Naive thymus-derived CD4-positive, alpha-beta T cell (primary cell): Measurements from ENCODE around the gene NELFCD. TPM values are rescaled to one million over a fixed set of nuclear protein-coding genes. Genes with fewer than 3 reads are reported as not detected.

Experiments
- ATAC-seq: fragments of 150-1000 bp; cut with Tn5 transposase; 2 replicates; pipeline ENCODE4 v1.10.0; 2021; ENCODE audit warnings: mild to moderate bottlenecking, moderate library complexity
- CTCF ChIA-PET: fragments of 350-600 bp; sonication (Branson Sonifier 250); formaldehyde crosslinking; loops from one replicate; lab custom pipeline; 2021; ENCODE audit warnings: antibody characterized with exemption; lab: Charles Lee
- POLR2A ChIA-PET: fragments of 350-600 bp; sonication (Branson Sonifier 250); formaldehyde crosslinking; loops from one replicate; lab custom pipeline; 2021; ENCODE audit warnings: antibody characterized with exemption, inconsistent platforms; lab: Charles Lee
- DNase-seq, 9 donors: peaks; one replicate each; pipeline versions ENCODE4 v3.0.0 to v3.0.0-alpha.2; 2020 to 2022; ENCODE audit warnings: mixed read lengths in 1 of 9
- H3K27ac ChIP-seq: one replicate; pipeline ENCODE4 v1.7.0; 2013; ENCODE audit warnings: mild to moderate bottlenecking, low read depth, low read length, moderate library complexity
- H3K27me3 ChIP-seq, 2 donors: one replicate each; pipeline ENCODE4 v1.7.0; 2013; ENCODE audit warnings: low read length in 2 of 2, mild to moderate bottlenecking in 2 of 2, moderate library complexity in 2 of 2; ENCODE audit not compliant: control insufficient read depth in 2 of 2, insufficient read depth in 2 of 2
- H3K36me3 ChIP-seq, 3 experiments: 1 replicate in 2 of 3; 2 replicates in 1 of 3; pipeline ENCODE4 v1.7.0; 2013; ENCODE audit warnings: low read length in 3 of 3, mild to moderate bottlenecking in 3 of 3, moderate library complexity in 1 of 3; ENCODE audit not compliant: insufficient read depth in 3 of 3, control insufficient read depth in 2 of 3
- H3K4me1 ChIP-seq, 2 donors: one replicate each; pipeline ENCODE4 v1.7.0; 2013; ENCODE audit warnings: low read length in 2 of 2, mild to moderate bottlenecking in 2 of 2, moderate library complexity in 1 of 2; ENCODE audit not compliant: control insufficient read depth in 2 of 2, insufficient read depth in 2 of 2
- H3K4me3 ChIP-seq: 2 replicates; pipeline ENCODE4 v1.7.0; 2013; ENCODE audit warnings: mild to moderate bottlenecking, low read length
- H3K9me3 ChIP-seq, 3 experiments: 1 replicate in 2 of 3; 2 replicates in 1 of 3; pipeline ENCODE4 v1.7.0; 2013; ENCODE audit warnings: low read length in 3 of 3; ENCODE audit not compliant: control insufficient read depth in 2 of 3
- H3K27ac Mint-ChIP-seq, 9 donors: one replicate each; pipeline ENCODE4 v1.8.0; 2020 to 2022; ENCODE audit warnings: mixed read lengths in 9 of 9, mild to moderate bottlenecking in 8 of 9, moderate library complexity in 5 of 9, inconsistent platforms in 2 of 9
- H3K27me3 Mint-ChIP-seq, 5 donors: one replicate each; pipeline ENCODE4 v1.8.0; 2021 to 2022; ENCODE audit warnings: mixed read lengths in 5 of 5, mild to moderate bottlenecking in 1 of 5
- H3K36me3 Mint-ChIP-seq, 5 donors: one replicate each; pipeline ENCODE4 v1.8.0; 2020 to 2022; ENCODE audit warnings: mixed read lengths in 5 of 5, mild to moderate bottlenecking in 3 of 5, inconsistent platforms in 1 of 5
- H3K4me1 Mint-ChIP-seq, 7 donors: one replicate each; pipeline ENCODE4 v1.8.0; 2020 to 2022; ENCODE audit warnings: mixed read lengths in 7 of 7, mild to moderate bottlenecking in 3 of 7, inconsistent platforms in 1 of 7
- H3K4me3 Mint-ChIP-seq, 10 donors: one replicate each; pipeline ENCODE4 v1.8.0; 2020 to 2022; ENCODE audit warnings: mild to moderate bottlenecking in 10 of 10, mixed read lengths in 10 of 10, moderate library complexity in 6 of 10, inconsistent platforms in 2 of 10
- H3K9me3 Mint-ChIP-seq, 11 donors: one replicate each; pipeline ENCODE4 v1.8.0; 2020 to 2022; ENCODE audit warnings: mixed read lengths in 11 of 11, mild to moderate bottlenecking in 4 of 11, inconsistent platforms in 1 of 11, moderate library complexity in 1 of 11
- intact Hi-C, 2 donors: fragments of 100-400 bp; cut with micrococcal nuclease; formaldehyde crosslinking; loops; one replicate each; pipeline ENCODE4 v1.15.1; 2023
- polyA plus RNA-seq, 2 donors: library from polyadenylated mRNA; unstranded; fragments of 300-500 nt; fragmentation: Illumina TruSeq; gene quantifications; one replicate each; pipeline ENCODE4 v1.2.3, GENCODE V29; 2021
- total RNA-seq, 6 experiments: library from RNA in 5 of 6; stranded (reverse) in 5 of 6; gene quantifications; 1 replicate in 5 of 6; 2 replicates in 1 of 6; pipeline ENCODE4 v1.2.3 and lab custom pipeline; 2021 to 2026

The NELFCD gene
- total and polyA plus RNA-seq, 7 experiments from 2014 or later: 65.0 to 96.1 (median 89.0) TPM

GRCh38 chr20:59005523-59006166 is 24.6 kb downstream of the NELFCD start:
- no peak for ATAC-seq
- Histone ChIP-seq H3K27me3 (no peaks in the 10 kb centered on the region), H3K27ac (peak overlapping the region; percentile 62), H3K4me3 (peak overlapping the region; percentile 55), H3K4me1 (peaks cover 20 to 23% of the 10 kb centered on the region in 2 donors), H3K9me3 (no peaks in the 10 kb centered on the region), H3K36me3 (no peaks in the 10 kb centered on the region)
- intact Hi-C loops: loop anchor here (1.0 to 2.0 kb wide), 4 partner anchors 15 to 37 kb away; partner anchors contain the start of genes ATP5F1E (in 2 of the 2), NELFCD (in 2 of the 2) and PRELID3B (in 2 of the 2)
- Mint-ChIP-seq H3K9me3 (no peaks in the 10 kb centered on the region), H3K27me3 (no peaks in the 10 kb centered on the region), H3K4me1 (peaks cover 26 to 43% (median 33%) of the 10 kb centered on the region in 7 donors), H3K36me3 (peaks cover 0 to 12% (median 0%) of the 10 kb centered on the region in 5 donors), H3K4me3 (peak overlapping the region; percentile 68 to 89 (median 80)), H3K27ac (peak overlapping the region in 8 of 9 donors; percentile 69 to 93 (median 82))
- no peak for DNase-seq
- POLR2A ChIA-PET: interaction anchor here (0.6 to 2.1 kb wide), 4 partner anchors 8 to 346 kb away, joined by 3 to 10 read pairs (median 4); partner anchors contain the start of gene ATP5F1E
- CTCF ChIA-PET: no interaction called here

GRCh38 chr20:59006167-59006863 is 25.3 kb downstream of the NELFCD start:
- no peak for DNase-seq
- peaks cover 0 to 12% (median 0%) of the 10 kb centered on the region in 5 donors for H3K36me3 Mint-ChIP-seq
- Histone ChIP-seq H3K9me3 (no peaks in the 10 kb centered on the region), H3K4me1 (peaks cover 20 to 23% of the 10 kb centered on the region in 2 donors), H3K27me3 (no peaks in the 10 kb centered on the region), H3K36me3 (no peaks in the 10 kb centered on the region), H3K27ac (peak overlapping the region; percentile 62), H3K4me3 (peak overlapping the region; percentile 55)
- H3K4me3 Mint-ChIP-seq: peak overlapping the region; percentile 68 to 89 (median 75)
- H3K27ac Mint-ChIP-seq: peak overlapping the region in 3 of 9 donors; percentile 47 to 93 (median 84)
- no peaks in the 10 kb centered on the region for H3K9me3 Mint-ChIP-seq
- H3K4me1 Mint-ChIP-seq: peaks cover 29 to 46% (median 34%) of the 10 kb centered on the region in 7 donors
- intact Hi-C loops: loop anchor here (1.0 to 2.0 kb wide), 2 partner anchors 26 to 36 kb away; partner anchors contain the start of genes ATP5F1E (in 2 of the 2) and PRELID3B (in 1 of the 2)
- no peak for ATAC-seq
- H3K27me3 Mint-ChIP-seq: no peaks in the 10 kb centered on the region
- ChIA-PET POLR2A (interaction anchor here (1.7 to 2.1 kb wide), 2 partner anchors 26 to 116 kb away, joined by 4 to 10 read pairs; partner anchors contain the start of gene ATP5F1E), CTCF (no interaction called here)

DNA sequence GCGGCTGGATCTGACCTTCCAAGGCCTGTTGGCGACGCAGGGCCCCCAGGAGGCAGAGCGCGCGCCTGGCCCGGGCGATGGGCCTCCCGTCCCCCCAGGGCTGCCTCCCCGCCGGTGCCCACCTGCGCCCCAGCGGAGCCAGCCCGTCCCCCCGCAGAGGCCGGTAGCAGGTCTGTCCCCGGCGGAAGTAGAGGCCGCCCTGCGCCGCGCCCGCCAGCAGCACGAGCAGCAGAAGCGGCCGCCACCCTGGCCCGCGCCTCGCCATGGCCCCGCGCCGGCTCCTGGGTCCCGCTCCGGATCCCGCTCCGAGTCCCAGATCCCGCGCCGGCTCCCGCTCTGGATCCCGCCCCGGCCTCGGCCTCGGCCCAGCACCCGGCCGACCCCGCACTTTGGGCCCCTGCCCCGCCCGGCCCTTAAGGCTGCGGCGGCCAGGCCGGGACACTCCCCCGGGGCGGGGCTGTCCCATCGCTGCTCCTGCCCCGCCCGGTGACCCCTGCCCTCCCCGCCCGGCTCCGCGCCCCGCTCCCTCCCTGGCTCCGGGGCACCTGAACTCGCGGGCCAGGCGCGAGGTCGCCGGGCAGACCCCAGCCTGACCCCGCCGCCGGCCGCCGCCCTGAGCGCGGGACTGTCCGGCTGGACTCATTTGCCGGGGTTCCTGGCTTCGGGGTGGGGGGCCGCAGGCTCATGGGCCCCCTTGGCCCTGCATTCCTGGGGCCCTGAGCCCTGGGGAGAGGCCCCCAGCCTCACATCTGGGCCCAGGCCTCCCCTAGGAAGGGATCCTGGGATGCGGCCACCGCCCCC is 26.0 kb downstream of the NELFCD start, which contains the start of gene CTSZ:
CTSZ (minus strand) TSS at position 391 of the 801 bp plus-strand sequence; CDS start at position 265, 126 bp downstream.
- Mint-ChIP-seq H3K36me3 (peaks cover 0 to 8% (median 0%) of the 10 kb centered on the region in 5 donors), H3K4me3 (peak within 1 kb of the TSS; percentile 72 to 89 (median 80)), H3K4me1 (peaks cover 32 to 54% (median 38%) of the 10 kb centered on the region in 7 donors), H3K27me3 (no peaks in the 10 kb centered on the region), H3K9me3 (no peaks in the 10 kb centered on the region), H3K27ac (peak within 1 kb of the TSS in 6 of 9 donors; percentile 36 to 93 (median 62))
- intact Hi-C loops: loop anchor here (1.0 to 2.0 kb wide), 3 partner anchors 25 to 215 kb away; partner anchors contain the start of genes ATP5F1E (in 2 of the 2) and PRELID3B (in 1 of the 2)
- H3K36me3 ChIP-seq: no peaks in the 10 kb centered on the region
- ATAC-seq (peak; percentile 63), DNase-seq (peak in 7 of 9 donors; percentile 22 to 70 (median 36))
- H3K4me1 ChIP-seq: peaks cover 20 to 23% of the 10 kb centered on the region in 2 donors
- CTCF ChIA-PET: no interaction called here
- no peaks in the 10 kb centered on the region for H3K9me3 ChIP-seq
- peak within 1 kb of the TSS; percentile 55 for H3K4me3 ChIP-seq
- H3K27ac ChIP-seq: peak within 1 kb of the TSS; percentile 62
- no peaks in the 10 kb centered on the region for H3K27me3 ChIP-seq
- POLR2A ChIA-PET: no interaction called here

DNA sequence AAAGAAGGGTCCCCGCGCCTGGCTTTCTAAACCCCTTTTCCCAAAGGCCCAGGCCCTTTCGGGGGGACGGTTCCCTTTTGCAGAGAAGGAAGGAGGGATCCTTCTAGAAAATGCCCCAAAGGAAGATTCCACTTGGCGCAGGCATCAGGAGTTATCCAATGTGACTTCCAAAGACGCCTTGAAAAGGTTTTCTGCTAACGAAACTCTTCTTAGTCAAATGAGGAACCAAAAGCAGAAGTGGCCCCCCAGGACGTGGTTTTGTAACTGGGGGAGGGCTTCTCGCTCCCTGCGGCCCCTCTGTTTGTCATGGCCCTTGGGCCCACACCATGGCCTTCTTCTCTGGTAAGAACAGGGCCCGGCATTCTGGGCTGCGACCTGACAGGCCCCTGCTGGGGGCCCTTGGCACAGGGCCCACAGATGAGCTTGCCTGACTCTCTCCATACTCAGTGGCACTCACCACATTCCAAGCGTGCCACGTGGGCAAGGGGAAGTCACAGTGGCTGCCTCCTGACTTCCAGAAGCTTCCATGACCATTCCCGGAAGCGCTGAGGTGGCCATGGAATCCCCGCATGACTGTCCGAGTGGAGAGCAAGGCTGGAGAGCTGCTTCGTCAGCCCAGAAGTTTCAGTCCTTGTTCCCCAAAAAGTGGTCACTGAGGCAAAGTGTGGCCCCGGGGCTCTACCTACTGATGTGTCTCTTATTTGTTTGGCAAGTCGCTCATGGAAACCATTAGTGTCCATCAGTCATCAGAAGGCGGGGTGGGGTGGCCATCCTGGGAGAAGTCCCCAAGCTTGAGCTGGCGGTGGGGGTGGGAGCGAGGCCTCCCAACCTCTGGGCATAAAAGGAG is 26.8 kb downstream of the NELFCD start:
- peak overlapping the region in 5 of 9 donors; percentile 36 to 81 (median 72) for H3K27ac Mint-ChIP-seq
- H3K4me1 Mint-ChIP-seq: peaks cover 30 to 50% (median 41%) of the 10 kb centered on the region in 7 donors
- Histone ChIP-seq H3K4me1 (peaks cover 20 to 23% of the 10 kb centered on the region in 2 donors), H3K4me3 (no peak overlapping the region), H3K27ac (peak overlapping the region; percentile 62), H3K36me3 (no peaks in the 10 kb centered on the region), H3K9me3 (no peaks in the 10 kb centered on the region), H3K27me3 (no peaks in the 10 kb centered on the region)
- ATAC-seq (peak; percentile 41), DNase-seq (peak in 1 of 9 donors; percentile 25)
- H3K36me3 Mint-ChIP-seq: peaks cover 0 to 8% (median 0%) of the 10 kb centered on the region in 5 donors
- peak overlapping the region; percentile 61 to 81 (median 76) for H3K4me3 Mint-ChIP-seq
- no peaks in the 10 kb centered on the region for H3K9me3 Mint-ChIP-seq
- ChIA-PET CTCF (interaction anchor here (0.8 kb wide), 1 partner anchor 17 kb away, joined by 4 read pairs; no protein-coding TSS in a partner anchor), POLR2A (interaction anchor here (0.7 to 1.4 kb wide), 4 partner anchors 14 to 115 kb away, joined by 3 to 5 read pairs (median 3); no protein-coding TSS in a partner anchor)
- H3K27me3 Mint-ChIP-seq: no peaks in the 10 kb centered on the region
- intact Hi-C loops: loop anchor here in 1 of 2 donors (1.0 to 2.0 kb wide), 2 partner anchors 35 to 214 kb away; partner anchors contain the start of gene PRELID3B

GRCh38 chr20:59008715-59009336 is 27.8 kb downstream of the NELFCD start:
- peaks cover 0 to 5% (median 0%) of the 10 kb centered on the region in 5 donors for H3K36me3 Mint-ChIP-seq
- ATAC-seq (no peak), DNase-seq (no peak)
- no peaks in the 10 kb centered on the region for H3K9me3 Mint-ChIP-seq
- Histone ChIP-seq H3K27me3 (no peaks in the 10 kb centered on the region), H3K36me3 (no peaks in the 10 kb centered on the region), H3K4me3 (no peak overlapping the region), H3K9me3 (no peaks in the 10 kb centered on the region), H3K4me1 (peaks cover 25 to 26% of the 10 kb centered on the region in 2 donors), H3K27ac (no peak overlapping the region)
- peaks cover 28 to 50% (median 43%) of the 10 kb centered on the region in 7 donors for H3K4me1 Mint-ChIP-seq
- intact Hi-C loops: no loop called here
- no peaks in the 10 kb centered on the region for H3K27me3 Mint-ChIP-seq
- H3K4me3 Mint-ChIP-seq: peak overlapping the region in 3 of 10 donors; percentile 75 to 81 (median 80)
- peak overlapping the region in 2 of 9 donors; percentile 13 to 76 for H3K27ac Mint-ChIP-seq
- ChIA-PET POLR2A (interaction anchor here (0.8 to 1.4 kb wide), 4 partner anchors 14 to 114 kb away, joined by 3 to 5 read pairs (median 3); partner anchors contain the start of gene ATP5F1E), CTCF (interaction anchor here (0.8 kb wide), 1 partner anchor 16 kb away, joined by 4 read pairs; no protein-coding TSS in a partner anchor)
